PC-9 (cell line): ENCODE data around the gene TMEM176A.

Experiments used
- CTCF ChIP-seq: fragments of 200-600 bp; sonication (generic); conservative IDR thresholded peaks from 2 replicates; pipeline ENCODE4 v1.6.1; 2017; ENCODE audit warnings: mixed run types, antibody characterized with exemption, mild to moderate bottlenecking, moderate library complexity
- EZH2 ChIP-seq: fragments of 200-600 bp; sonication (generic); IDR thresholded peaks from 2 replicates; pipeline ENCODE4 v1.8.0; 2017; ENCODE audit warnings: antibody characterized with exemption, low read depth

GRCh38 chr7:150753239-150753638 is 47.3 kb upstream of the TMEM176A start:
- TF ChIP-seq CTCF (no peak), EZH2 (no peak)
